ENCODE results near the gene SLC43A2.

- TF ChIP-seq POLR2A (IDR thresholded peaks at IDR 0.05; ENCODE audit: low read depth, low read length) (no peak), TAF1 (IDR thresholded peaks at IDR 0.05; ENCODE audit: borderline replicate concordance, low read depth, low read length) (no peak)
Observed at GRCh38 chr17:1608676-1609075, 20.0 kb downstream of the SLC43A2 start.
